Loucy (cell line): ENCODE results near the gene A2M.

ENCODE experiments used
- H2AFZ ChIP-seq: fragments of 200-600 bp; sonication (generic); 2 replicates; pipeline ENCODE4 v1.6.0; 2016; ENCODE audit warnings: antibody characterized with exemption, mild to moderate bottlenecking, low read length, moderate library complexity
- H3F3A ChIP-seq: fragments of 200-600 bp; 2 replicates; pipeline ENCODE4 v1.6.0; 2016; ENCODE audit warnings: antibody characterized with exemption, low read depth, mild to moderate bottlenecking
- H3K27me3 ChIP-seq: fragments of 200-600 bp; sonication (generic); 2 replicates; pipeline ENCODE4 v1.6.1; 2014; ENCODE audit warnings: low read length, mild to moderate bottlenecking; ENCODE audit not compliant: insufficient read depth, poor library complexity, severe bottlenecking
- H3K36me3 ChIP-seq: fragments of 200-600 bp; sonication (generic); 2 replicates; pipeline ENCODE4 v1.6.1; 2016; ENCODE audit warnings: low read length; ENCODE audit not compliant: insufficient read depth
- H3K4me1 ChIP-seq: fragments of 200-600 bp; sonication (generic); 2 replicates; pipeline ENCODE4 v1.5.1; 2014; ENCODE audit warnings: low read length, mild to moderate bottlenecking; ENCODE audit not compliant: insufficient read depth, poor library complexity, severe bottlenecking
- H3K4me2 ChIP-seq: fragments of 200-600 bp; sonication (generic); 2 replicates; pipeline ENCODE4 v1.6.0; 2014; ENCODE audit warnings: antibody characterized with exemption, low read length, low read depth, mild to moderate bottlenecking; ENCODE audit not compliant: poor library complexity, severe bottlenecking
- H3K4me3 ChIP-seq: fragments of 200-600 bp; sonication (generic); 2 replicates; pipeline ENCODE4 v1.5.1; 2014; ENCODE audit warnings: low read length, mild to moderate bottlenecking, mixed read lengths; ENCODE audit not compliant: poor library complexity, severe bottlenecking
- H3K79me2 ChIP-seq: fragments of 200-600 bp; sonication (generic); 2 replicates; pipeline ENCODE4 v1.6.1; 2014; ENCODE audit warnings: low read length; ENCODE audit not compliant: insufficient read depth
- H3K9ac ChIP-seq: fragments of 200-600 bp; sonication (generic); 2 replicates; pipeline ENCODE4 v1.6.0; 2014; ENCODE audit warnings: mild to moderate bottlenecking, low read depth, low read length, moderate library complexity; ENCODE audit not compliant: poor library complexity, severe bottlenecking
- H3K9me2 ChIP-seq: fragments of 200-600 bp; sonication (generic); replicated peaks from 2 replicates; pipeline ENCODE4 v1.6.1; 2016; ENCODE audit warnings: low read depth, low read length, mixed read lengths
- H3K9me3 ChIP-seq: fragments of 200-600 bp; sonication (generic); 2 replicates; pipeline ENCODE4 v1.6.1; 2014; ENCODE audit warnings: mild to moderate bottlenecking, antibody characterized with exemption, low read length, low read depth; ENCODE audit not compliant: insufficient read depth
- H4K20me1 ChIP-seq: fragments of 200-600 bp; sonication (generic); 2 replicates; pipeline ENCODE4 v1.6.0; 2014; ENCODE audit warnings: antibody characterized with exemption, low read length, mild to moderate bottlenecking; ENCODE audit not compliant: insufficient read depth, poor library complexity, severe bottlenecking
- CTCF ChIP-seq: fragments of 200-600 bp; sonication (generic); conservative IDR thresholded peaks from 2 replicates; pipeline ENCODE4 v1.5.1; 2014; ENCODE audit warnings: mild to moderate bottlenecking, antibody characterized with exemption, low read length
- EZH2phosphoT487 ChIP-seq: fragments of 200-600 bp; IDR thresholded peaks from 2 replicates; pipeline ENCODE4 v1.6.1; 2018; ENCODE audit warnings: antibody characterized with exemption, mild to moderate bottlenecking, moderate library complexity, borderline replicate concordance

Gene A2M

DNA sequence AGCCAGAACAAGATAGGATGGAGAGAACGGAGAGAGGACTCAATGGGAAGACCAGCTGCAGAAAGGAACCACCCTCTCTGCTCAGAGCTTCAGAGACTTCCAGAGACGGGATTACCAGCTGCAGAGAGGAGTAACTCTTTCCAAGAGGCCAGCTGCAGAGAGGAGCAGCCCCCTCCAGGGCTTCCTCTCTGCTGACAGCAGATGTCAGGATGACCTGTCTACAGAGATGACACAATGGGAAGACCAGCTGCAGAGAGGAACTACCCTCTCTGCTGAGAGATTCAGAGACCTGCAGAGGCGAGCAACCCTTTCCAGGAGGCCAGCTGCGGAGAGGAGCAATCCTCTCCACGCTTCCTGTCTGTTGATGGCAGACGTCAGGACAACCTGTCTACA, 64.6 kb downstream of the A2M start:
- H2AFZ ChIP-seq = no peak overlapping the region
- no peak overlapping the region for H3K4me3 ChIP-seq
- H3F3A ChIP-seq = no peaks in the 10 kb centered on the region

DNA sequence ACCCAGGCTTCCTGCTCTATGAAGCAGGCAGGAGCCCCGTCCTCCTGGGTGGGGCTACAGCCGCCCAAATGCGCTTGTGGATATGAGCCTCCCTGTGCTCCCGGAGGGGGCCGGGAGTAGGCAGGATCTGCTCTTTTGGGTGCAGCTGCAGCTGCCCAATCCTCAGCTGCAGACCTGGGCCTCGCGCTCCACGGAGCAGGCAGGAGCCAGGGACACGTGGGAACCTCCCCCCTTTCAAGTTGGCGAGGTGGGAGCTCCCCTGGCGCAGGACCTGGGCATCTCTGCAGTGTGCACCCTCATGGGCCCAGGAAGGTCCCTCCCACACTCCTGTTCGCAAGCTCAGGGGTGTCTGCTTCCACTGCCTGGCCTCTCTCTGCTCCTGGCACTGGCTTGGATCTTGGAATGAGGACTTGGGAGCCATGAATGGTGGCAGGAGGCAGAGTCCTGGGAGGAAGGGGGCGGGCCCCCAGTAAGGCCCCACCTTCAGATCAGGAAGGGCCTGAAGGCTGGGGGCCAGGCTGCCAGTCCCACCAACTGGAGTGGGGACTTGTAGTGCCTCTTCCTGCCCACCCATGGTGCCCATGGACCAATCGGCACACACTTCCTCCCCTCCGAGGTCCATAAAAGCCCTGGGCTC, 65.1 kb downstream of the A2M start:
- H3K4me3 ChIP-seq = no peak overlapping the region
- no peaks in the 10 kb centered on the region for H3K27me3 ChIP-seq
- no peak for TF ChIP-seq EZH2phosphoT487
- no peak for TF ChIP-seq CTCF
- no peaks in the 10 kb centered on the region for H3K79me2 ChIP-seq
- no peaks in the 10 kb centered on the region for H3K9me3 ChIP-seq
- H3K9me2 ChIP-seq = no peaks in the 10 kb centered on the region
- H3K4me2 ChIP-seq = no peak overlapping the region
- no peak overlapping the region for H3K9ac ChIP-seq
- H3K36me3 ChIP-seq = no peaks in the 10 kb centered on the region
- H3K4me1 ChIP-seq = peaks cover 3% of the 10 kb centered on the region
- H2AFZ ChIP-seq = no peak overlapping the region
- H4K20me1 ChIP-seq = no peaks in the 10 kb centered on the region
- H3F3A ChIP-seq = no peaks in the 10 kb centered on the region

More for the DNA sequence above, 64.6 kb downstream of the A2M start:
- Histone ChIP-seq H3K9ac (no peak overlapping the region), H3K27me3 (no peaks in the 10 kb centered on the region), H3K4me2 (no peak overlapping the region), H3K9me3 (no peaks in the 10 kb centered on the region), H3K36me3 (no peaks in the 10 kb centered on the region), H3K4me1 (peaks cover 3% of the 10 kb centered on the region), H3K9me2 (no peaks in the 10 kb centered on the region), H3K79me2 (no peaks in the 10 kb centered on the region), H4K20me1 (no peaks in the 10 kb centered on the region)
- TF ChIP-seq EZH2phosphoT487 (no peak), CTCF (no peak)

DNA sequence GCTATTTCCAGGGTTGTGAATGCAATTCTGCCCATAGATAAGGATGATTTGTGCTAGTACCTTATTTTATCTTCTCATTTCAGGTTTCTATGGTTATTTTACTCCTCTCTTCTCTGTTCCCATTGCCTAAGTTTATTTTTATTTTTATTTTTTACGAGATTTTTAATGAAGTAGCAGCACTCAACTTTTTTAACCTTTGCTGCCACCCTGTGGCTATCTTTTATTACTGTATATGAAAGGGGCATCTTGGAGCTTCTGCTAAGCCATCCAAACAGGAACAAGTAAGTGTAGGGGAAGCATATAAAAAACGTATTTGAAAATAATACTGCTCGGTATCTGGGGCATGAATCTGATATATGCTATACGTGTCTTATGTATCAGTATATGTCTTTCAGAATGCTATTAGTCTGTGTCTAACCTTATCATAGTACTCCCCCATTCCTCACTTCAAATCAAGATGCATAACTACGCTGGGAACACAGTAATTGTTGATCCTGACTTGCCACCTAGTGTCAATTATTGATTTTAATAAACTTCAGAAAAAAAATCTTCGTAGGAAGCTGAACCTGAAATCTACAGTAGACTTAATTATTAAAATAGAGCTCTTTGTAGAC, 66.1 kb downstream of the A2M start:
- H3K4me1 ChIP-seq = peaks cover 3% of the 10 kb centered on the region
- no peaks in the 10 kb centered on the region for H4K20me1 ChIP-seq
- H3K4me2 ChIP-seq = peak overlapping the region; percentile 34
- TF ChIP-seq EZH2phosphoT487 = no peak
- TF ChIP-seq CTCF = peak; percentile 84
- no peaks in the 10 kb centered on the region for H3F3A ChIP-seq
- no peak overlapping the region for H2AFZ ChIP-seq
- H3K36me3 ChIP-seq = no peaks in the 10 kb centered on the region
- no peaks in the 10 kb centered on the region for H3K27me3 ChIP-seq
- no peak overlapping the region for H3K9ac ChIP-seq
- no peaks in the 10 kb centered on the region for H3K9me2 ChIP-seq
- H3K9me3 ChIP-seq = no peaks in the 10 kb centered on the region
- H3K4me3 ChIP-seq = no peak overlapping the region
- no peaks in the 10 kb centered on the region for H3K79me2 ChIP-seq
